HG02981 (cell line): Measurements from ENCODE around the gene OGG1.

ENCODE experiments used
- ATAC-seq: cut with Tn5 transposase; IDR thresholded peaks from one replicate; pipeline ENCODE4 v1.9.1; 2021; ENCODE audit warnings: mild to moderate bottlenecking, moderate library complexity; ENCODE audit not compliant: unreplicated experiment

Gene OGG1

GRCh38 chr3:9749645-9750555 lies at the start of gene OGG1:
OGG1 (plus strand) TSS chr3:9749952; CDS start chr3:9750287, 335 bp downstream.
- peak; percentile 90 for ATAC-seq

GRCh38 chr3:9700536-9700935 lies 49.2 kb upstream of the OGG1 start:
- no peak for ATAC-seq

GRCh38 chr3:9701006-9701405 lies 48.7 kb upstream of the OGG1 start:
- ATAC-seq = no peak

GRCh38 chr3:9701711-9702110 lies 48.0 kb upstream of the OGG1 start:
- ATAC-seq = no peak

GRCh38 chr3:9703240-9703639 lies 46.5 kb upstream of the OGG1 start:
- ATAC-seq = no peak

GRCh38 chr3:9703736-9704346 lies 45.9 kb upstream of the OGG1 start, which contains the start of gene CPNE9:
CPNE9 (plus strand) TSS chr3:9703833; CDS start chr3:9703997, 164 bp downstream.
- no peak for ATAC-seq

GRCh38 chr3:9704347-9705322 lies 45.1 kb upstream of the OGG1 start:
- ATAC-seq = no peak

GRCh38 chr3:9710174-9710739 lies 39.5 kb upstream of the OGG1 start:
- ATAC-seq = no peak

- ATAC-seq = no peak
Measured at GRCh38 chr3:9712415-9712814, 37.3 kb upstream of the OGG1 start.

- ATAC-seq = no peak
Measured at GRCh38 chr3:9713142-9713541, 36.6 kb upstream of the OGG1 start.

- no peak for ATAC-seq
Measured at GRCh38 chr3:9715136-9715535, 34.6 kb upstream of the OGG1 start.

- no peak for ATAC-seq
Measured at GRCh38 chr3:9715764-9716437, 33.9 kb upstream of the OGG1 start.

GRCh38 chr3:9716801-9717555 lies 32.8 kb upstream of the OGG1 start:
- ATAC-seq = no peak

- ATAC-seq = no peak
Measured at GRCh38 chr3:9717563-9717962, 32.2 kb upstream of the OGG1 start.

GRCh38 chr3:9718118-9718517 lies 31.6 kb upstream of the OGG1 start:
- ATAC-seq = no peak

GRCh38 chr3:9721015-9721699 lies 28.6 kb upstream of the OGG1 start:
- ATAC-seq = no peak

- no peak for ATAC-seq
Measured at GRCh38 chr3:9721700-9722060, 28.1 kb upstream of the OGG1 start.

- no peak for ATAC-seq
Measured at GRCh38 chr3:9725775-9726515, 23.8 kb upstream of the OGG1 start.
